Keratinocyte (primary cell): ENCODE data around the gene DNAAF5. TPM values are rescaled to one million over a fixed set of nuclear protein-coding genes. Genes with fewer than 3 reads are reported as not detected.
"Not testable (repeated sequence)": the region's sequence is repeated elsewhere in the genome, so short reads cannot be mapped to it uniquely, and the experiment has no call there.

Experiments used
- DNase-seq: peaks from one replicate; pipeline ENCODE4 v3.0.0-alpha.2; 2011; ENCODE audit warnings: low read depth, missing footprints, low spot score
- FAIRE-seq: peaks from 2 replicates; lab custom pipeline; 2011; peaks lifted over from hg19 to GRCh38; lab: Jason Lieb, UNC
- H2AFZ ChIP-seq: 2 replicates; pipeline ENCODE4 v1.6.0; 2012; ENCODE audit warnings: low read length, control low read depth, inconsistent platforms; ENCODE audit not compliant: control insufficient read depth
- H3K27ac ChIP-seq: 2 replicates; pipeline ENCODE4 v1.5.1; 2011; ENCODE audit warnings: low read length; ENCODE audit not compliant: control insufficient read depth, insufficient read depth
- H3K27me3 ChIP-seq: 3 replicates; pipeline ENCODE4 v1.6.0; 2011; ENCODE audit warnings: low read length; ENCODE audit not compliant: control insufficient read depth, insufficient read depth; ENCODE audit errors: extremely low read depth
- H3K36me3 ChIP-seq, 2 experiments: 2 replicates in 1 of 2; 3 replicates in 1 of 2; pipeline ENCODE4 v1.5.1; 2011; ENCODE audit warnings: low read length in 2 of 2, mild to moderate bottlenecking in 1 of 2; ENCODE audit not compliant: control insufficient read depth in 2 of 2, insufficient read depth in 2 of 2; ENCODE audit errors: extremely low read depth in 1 of 2
- H3K4me1 ChIP-seq: 3 replicates; pipeline ENCODE4 v1.5.1; 2011; ENCODE audit warnings: low read length; ENCODE audit not compliant: control insufficient read depth, insufficient read depth; ENCODE audit errors: extremely low read depth
- H3K4me2 ChIP-seq: 3 replicates; pipeline ENCODE4 v1.6.0; 2011; ENCODE audit warnings: low read depth, low read length; ENCODE audit not compliant: control insufficient read depth, insufficient read depth; ENCODE audit errors: extremely low read depth
- H3K4me3 ChIP-seq, 3 experiments: fragments of 200-600 bp in 1 of 3; sonication (generic) in 1 of 3; 2 replicates in 2 of 3; 3 replicates in 1 of 3; pipeline ENCODE4 v1.5.1; 2011 to 2016; ENCODE audit warnings: low read length in 3 of 3, mild to moderate bottlenecking in 3 of 3, control low read depth in 2 of 3, inconsistent platforms in 1 of 3, low read depth in 1 of 3, mixed read lengths in 1 of 3, mixed run types in 1 of 3, moderate library complexity in 1 of 3; ENCODE audit not compliant: control insufficient read depth in 2 of 3, insufficient read depth in 2 of 3; ENCODE audit errors: extremely low read depth in 1 of 3
- H3K79me2 ChIP-seq: 2 replicates; pipeline ENCODE4 v1.6.0; 2012; ENCODE audit warnings: low read length; ENCODE audit not compliant: control insufficient read depth, insufficient read depth
- H3K9ac ChIP-seq: 3 replicates; pipeline ENCODE4 v1.6.0; 2011; ENCODE audit warnings: low read length; ENCODE audit not compliant: control insufficient read depth, insufficient read depth; ENCODE audit errors: extremely low read depth
- H3K9me1 ChIP-seq: 3 replicates; pipeline ENCODE4 v1.6.0; 2011; ENCODE audit warnings: low read length; ENCODE audit not compliant: control insufficient read depth, insufficient read depth; ENCODE audit errors: extremely low read depth
- H3K9me3 ChIP-seq: 2 replicates; pipeline ENCODE4 v1.5.1; 2012; ENCODE audit warnings: low read depth, low read length; ENCODE audit not compliant: control insufficient read depth
- H4K20me1 ChIP-seq: 3 replicates; pipeline ENCODE4 v1.6.0; 2011; ENCODE audit warnings: low read length; ENCODE audit not compliant: control insufficient read depth, insufficient read depth; ENCODE audit errors: extremely low read depth
- EZH2 ChIP-seq: IDR thresholded peaks from one replicate; pipeline ENCODE4 v1.6.1; 2012; ENCODE audit warnings: inconsistent platforms, mild to moderate bottlenecking, low read length, moderate library complexity
- dilution Hi-C: fragments of 300-500 bp; cut with MboI; formaldehyde crosslinking; loops from one replicate; pipeline ENCODE4 v1.7.0; 2020; ENCODE audit warnings: low sequenced_read_pairs; ENCODE audit not compliant: extremely low pct_ligation_motif_present
- polyA plus RNA-seq, 5 experiments: library from polyadenylated mRNA; depleted of rRNA in 3 of 5; stranded (reverse) in 3 of 5; stranded (forward) in 1 of 5; unstranded in 1 of 5; fragments of >200 nt; gene quantifications; 1 replicate in 1 of 5; 2 replicates in 3 of 5; 3 replicates in 1 of 5; pipeline versions ENCODE4 v1.2.1 to v1.2.3, GENCODE V29; 2011 to 2012; ENCODE audit warnings: missing spikeins in 2 of 5, low read depth in 1 of 5, low replicate concordance in 1 of 5
- TF ChIP-seq, protein P1 (sequence below), 3 experiments: IDR thresholded peaks in 1 of 3; conservative IDR thresholded peaks in 1 of 3; optimal IDR thresholded peaks in 1 of 3; 2 replicates in 2 of 3; 3 replicates in 1 of 3; pipeline versions ENCODE3 to v1.5.1; 2011; ENCODE audit warnings: low read length in 3 of 3, mild to moderate bottlenecking in 3 of 3, moderate library complexity in 2 of 3, control low read depth in 1 of 3, inconsistent platforms in 1 of 3; ENCODE audit not compliant: insufficient read depth in 2 of 3; ENCODE audit errors: extremely low read depth in 1 of 3

Gene DNAAF5
- polyA plus RNA-seq, 1 donor (not counting 4 experiments of a cell fraction or from before 2014, with no cell fraction given) = 16.3 TPM

DNA sequence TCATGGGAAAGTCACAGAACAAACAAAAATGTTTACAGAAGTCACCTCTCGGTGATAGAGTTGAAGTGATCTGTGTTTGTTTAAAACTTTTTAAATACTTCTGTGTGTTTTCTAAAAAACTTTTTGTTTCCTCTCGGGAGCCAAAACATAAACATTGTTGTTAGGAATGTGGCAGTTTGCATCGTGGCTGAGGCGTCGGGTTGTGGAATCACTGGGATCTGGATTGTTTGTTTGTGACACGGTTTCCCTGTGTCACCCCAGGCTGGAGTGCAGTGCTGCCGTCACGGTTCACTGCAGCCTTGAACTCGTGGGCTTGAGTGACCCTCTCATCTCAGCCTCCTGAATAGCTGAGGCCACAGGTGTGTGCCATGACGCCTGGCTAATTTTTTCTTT lies 76.7 kb downstream of the DNAAF5 start:
- H4K20me1 ChIP-seq = no peaks in the 10 kb centered on the region
- H3K4me2 ChIP-seq = no peak overlapping the region
- no peak overlapping the region for H2AFZ ChIP-seq
- H3K9ac ChIP-seq = no peak overlapping the region
- no peaks in the 10 kb centered on the region for H3K36me3 ChIP-seq
- no peak overlapping the region for H3K27ac ChIP-seq
- H3K4me1 ChIP-seq = peaks cover 4% of the 10 kb centered on the region
- no peak overlapping the region for H3K4me3 ChIP-seq
- no peaks in the 10 kb centered on the region for H3K79me2 ChIP-seq
- dilution Hi-C loops = no loop called here
- H3K27me3 ChIP-seq = no peaks in the 10 kb centered on the region
- no peaks in the 10 kb centered on the region for H3K9me1 ChIP-seq
- no peak for FAIRE-seq
- no peaks in the 10 kb centered on the region for H3K9me3 ChIP-seq
- no peak for TF ChIP-seq EZH2
- TF ChIP-seq, protein P1, sequence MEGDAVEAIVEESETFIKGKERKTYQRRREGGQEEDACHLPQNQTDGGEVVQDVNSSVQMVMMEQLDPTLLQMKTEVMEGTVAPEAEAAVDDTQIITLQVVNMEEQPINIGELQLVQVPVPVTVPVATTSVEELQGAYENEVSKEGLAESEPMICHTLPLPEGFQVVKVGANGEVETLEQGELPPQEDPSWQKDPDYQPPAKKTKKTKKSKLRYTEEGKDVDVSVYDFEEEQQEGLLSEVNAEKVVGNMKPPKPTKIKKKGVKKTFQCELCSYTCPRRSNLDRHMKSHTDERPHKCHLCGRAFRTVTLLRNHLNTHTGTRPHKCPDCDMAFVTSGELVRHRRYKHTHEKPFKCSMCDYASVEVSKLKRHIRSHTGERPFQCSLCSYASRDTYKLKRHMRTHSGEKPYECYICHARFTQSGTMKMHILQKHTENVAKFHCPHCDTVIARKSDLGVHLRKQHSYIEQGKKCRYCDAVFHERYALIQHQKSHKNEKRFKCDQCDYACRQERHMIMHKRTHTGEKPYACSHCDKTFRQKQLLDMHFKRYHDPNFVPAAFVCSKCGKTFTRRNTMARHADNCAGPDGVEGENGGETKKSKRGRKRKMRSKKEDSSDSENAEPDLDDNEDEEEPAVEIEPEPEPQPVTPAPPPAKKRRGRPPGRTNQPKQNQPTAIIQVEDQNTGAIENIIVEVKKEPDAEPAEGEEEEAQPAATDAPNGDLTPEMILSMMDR (optimal IDR thresholded peaks at IDR 0.05 in 1 of 3, IDR thresholded peaks at IDR 0.05 in 1 of 3, conservative IDR thresholded peaks at IDR 0.05 in 1 of 3; ENCODE audit: extremely low read depth in 1 of 3, insufficient read depth in 2 of 3, low read length in 3 of 3) = no peak
- no peak for DNase-seq

DNA sequence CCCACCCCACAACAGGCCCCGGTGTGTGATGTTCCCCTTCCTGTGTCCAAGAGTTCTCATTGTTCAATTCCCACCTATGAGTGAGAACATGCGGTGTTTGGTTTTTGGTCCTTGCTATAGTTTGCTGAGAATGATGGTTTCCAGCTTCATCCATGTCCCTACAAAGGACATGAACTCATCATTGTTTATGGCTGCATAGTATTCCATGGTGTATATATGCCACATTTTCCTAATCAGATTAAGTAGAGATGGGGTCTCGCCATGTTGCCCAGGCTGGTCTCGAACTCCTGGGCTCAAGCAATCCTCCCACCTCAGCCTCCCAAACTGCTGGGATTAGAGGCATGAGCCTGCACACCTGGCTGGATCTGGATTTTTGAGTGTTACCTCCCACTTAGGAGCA lies 77.3 kb downstream of the DNAAF5 start:
- H3K4me2 ChIP-seq, H3K4me3 ChIP-seq, H3K4me1 ChIP-seq, H4K20me1 ChIP-seq, H3K79me2 ChIP-seq, H3K27ac ChIP-seq, H3K36me3 ChIP-seq, dilution Hi-C loops, H3K27me3 ChIP-seq, H3K9ac ChIP-seq, FAIRE-seq, H3K9me1 ChIP-seq, H2AFZ ChIP-seq, H3K9me3 ChIP-seq, DNase-seq: not testable (repeated sequence)

DNA sequence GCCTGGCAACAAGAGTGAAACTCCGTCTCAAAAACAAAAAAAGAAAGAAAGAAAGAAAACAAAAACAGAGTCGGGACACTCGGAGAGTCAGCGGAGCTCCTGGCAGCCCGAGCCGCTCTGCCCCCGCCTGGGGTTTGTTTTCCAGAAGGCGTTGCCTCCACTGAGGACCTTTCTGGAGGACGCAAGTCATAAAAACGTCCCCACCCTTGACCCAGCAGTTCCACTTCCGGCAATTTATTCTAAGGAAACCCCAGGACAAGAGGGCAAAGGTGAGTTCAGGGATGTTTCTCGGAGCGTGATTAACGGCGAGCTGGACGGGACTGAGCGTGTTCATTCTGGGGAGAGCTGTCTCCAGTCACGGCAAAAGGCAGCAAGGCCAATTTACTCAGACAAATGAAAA lies 78.8 kb downstream of the DNAAF5 start:
- H3K36me3 ChIP-seq = no peaks in the 10 kb centered on the region
- H2AFZ ChIP-seq = no peak overlapping the region
- H4K20me1 ChIP-seq = no peaks in the 10 kb centered on the region
- H3K9me1 ChIP-seq = no peaks in the 10 kb centered on the region
- no peaks in the 10 kb centered on the region for H3K79me2 ChIP-seq
- H3K4me2 ChIP-seq = no peak overlapping the region
- H3K4me3 ChIP-seq = no peak overlapping the region
- DNase-seq (no peak), FAIRE-seq (no peak)
- no peak overlapping the region for H3K27ac ChIP-seq
- no peaks in the 10 kb centered on the region for H3K9me3 ChIP-seq
- peaks cover 4% of the 10 kb centered on the region for H3K4me1 ChIP-seq
- H3K27me3 ChIP-seq = no peaks in the 10 kb centered on the region
- H3K9ac ChIP-seq = no peak overlapping the region
- dilution Hi-C loops = no loop called here
- no peak for TF ChIP-seq EZH2
- TF ChIP-seq, protein P1 (optimal IDR thresholded peaks at IDR 0.05 in 1 of 3, IDR thresholded peaks at IDR 0.05 in 1 of 3, conservative IDR thresholded peaks at IDR 0.05 in 1 of 3; ENCODE audit: extremely low read depth in 1 of 3, insufficient read depth in 2 of 3, low read length in 3 of 3) = no peak
